Fibroblast of villous mesenchyme (primary cell): ENCODE measurements around the gene FSTL1. TPM values are rescaled to one million over a fixed set of nuclear protein-coding genes. Genes with fewer than 3 reads are reported as not detected.
A peak's percentile ranks its signal among the peaks of the same experiment; 100 is the strongest.

Experiments used
- DNase-seq: peaks from one replicate; pipeline ENCODE4 v3.0.0-alpha.2; 2010; ENCODE audit warnings: low read depth
- H3K4me3 ChIP-seq: 2 replicates; pipeline ENCODE4 v1.5.1; 2011; ENCODE audit warnings: low read depth, mild to moderate bottlenecking, low read length
- total RNA-seq: library from RNA; depleted of rRNA; stranded (reverse); fragments of >200 nt; gene quantifications from 2 replicates; pipeline ENCODE4 v1.2.3, GENCODE V29; 2012
- TF ChIP-seq, protein P1 (sequence below): IDR thresholded peaks from 2 replicates; pipeline ENCODE4 v1.5.1; 2012; ENCODE audit warnings: low read depth, mild to moderate bottlenecking, low read length; ENCODE audit not compliant: insufficient read depth

Gene FSTL1
- total RNA-seq, 1 donor: 1,795 TPM

- no peak for DNase-seq
- TF ChIP-seq, protein P1, sequence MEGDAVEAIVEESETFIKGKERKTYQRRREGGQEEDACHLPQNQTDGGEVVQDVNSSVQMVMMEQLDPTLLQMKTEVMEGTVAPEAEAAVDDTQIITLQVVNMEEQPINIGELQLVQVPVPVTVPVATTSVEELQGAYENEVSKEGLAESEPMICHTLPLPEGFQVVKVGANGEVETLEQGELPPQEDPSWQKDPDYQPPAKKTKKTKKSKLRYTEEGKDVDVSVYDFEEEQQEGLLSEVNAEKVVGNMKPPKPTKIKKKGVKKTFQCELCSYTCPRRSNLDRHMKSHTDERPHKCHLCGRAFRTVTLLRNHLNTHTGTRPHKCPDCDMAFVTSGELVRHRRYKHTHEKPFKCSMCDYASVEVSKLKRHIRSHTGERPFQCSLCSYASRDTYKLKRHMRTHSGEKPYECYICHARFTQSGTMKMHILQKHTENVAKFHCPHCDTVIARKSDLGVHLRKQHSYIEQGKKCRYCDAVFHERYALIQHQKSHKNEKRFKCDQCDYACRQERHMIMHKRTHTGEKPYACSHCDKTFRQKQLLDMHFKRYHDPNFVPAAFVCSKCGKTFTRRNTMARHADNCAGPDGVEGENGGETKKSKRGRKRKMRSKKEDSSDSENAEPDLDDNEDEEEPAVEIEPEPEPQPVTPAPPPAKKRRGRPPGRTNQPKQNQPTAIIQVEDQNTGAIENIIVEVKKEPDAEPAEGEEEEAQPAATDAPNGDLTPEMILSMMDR: peak; percentile 43
- H3K4me3 ChIP-seq: no peak overlapping the region
Observed at GRCh38 chr3:120442975-120443517, 7.7 kb downstream of the FSTL1 start.

DNA sequence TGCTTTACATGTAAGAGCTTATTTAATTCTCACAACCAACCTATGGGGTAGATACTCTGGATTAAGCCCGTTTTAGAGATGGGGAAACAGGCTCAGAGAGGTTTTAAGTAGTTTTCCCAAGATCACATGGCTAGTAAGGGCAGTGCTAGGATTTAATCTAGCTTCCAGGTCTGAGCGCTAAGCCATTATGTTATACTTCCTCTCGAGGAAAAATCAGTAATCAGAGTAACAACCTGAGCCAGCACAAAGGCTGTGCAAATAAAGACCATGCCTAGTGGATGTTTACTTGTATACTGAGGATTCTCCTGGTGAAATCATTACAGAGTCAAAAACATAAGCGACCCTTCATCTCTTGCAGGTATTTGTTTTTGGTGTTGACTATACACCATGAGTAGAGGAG is 9.0 kb downstream of the FSTL1 start:
- H3K4me3 ChIP-seq: no peak overlapping the region
- TF ChIP-seq, protein P1: no peak
- no peak for DNase-seq

DNA sequence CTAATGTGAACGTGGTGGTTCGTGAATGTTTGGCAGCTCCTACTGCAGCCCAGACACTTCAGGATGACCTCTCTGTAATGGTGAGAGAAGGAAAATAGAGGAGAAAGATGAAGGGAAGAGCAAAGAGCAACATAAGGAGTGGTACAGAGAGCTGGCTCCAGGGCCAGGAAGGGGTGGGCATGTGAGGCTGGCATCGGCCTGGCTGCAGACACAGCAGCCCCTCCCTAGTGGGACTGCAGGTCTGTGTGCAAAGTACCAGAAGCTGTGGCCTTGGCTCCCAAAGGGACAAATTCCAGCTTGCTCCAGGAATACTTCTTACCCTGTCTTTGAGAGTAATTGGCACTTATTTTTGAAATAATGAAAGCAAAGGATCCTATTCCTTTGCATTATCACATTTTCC is 10.0 kb downstream of the FSTL1 start:
- TF ChIP-seq, protein P1: no peak
- no peak overlapping the region for H3K4me3 ChIP-seq
- DNase-seq: no peak

DNA sequence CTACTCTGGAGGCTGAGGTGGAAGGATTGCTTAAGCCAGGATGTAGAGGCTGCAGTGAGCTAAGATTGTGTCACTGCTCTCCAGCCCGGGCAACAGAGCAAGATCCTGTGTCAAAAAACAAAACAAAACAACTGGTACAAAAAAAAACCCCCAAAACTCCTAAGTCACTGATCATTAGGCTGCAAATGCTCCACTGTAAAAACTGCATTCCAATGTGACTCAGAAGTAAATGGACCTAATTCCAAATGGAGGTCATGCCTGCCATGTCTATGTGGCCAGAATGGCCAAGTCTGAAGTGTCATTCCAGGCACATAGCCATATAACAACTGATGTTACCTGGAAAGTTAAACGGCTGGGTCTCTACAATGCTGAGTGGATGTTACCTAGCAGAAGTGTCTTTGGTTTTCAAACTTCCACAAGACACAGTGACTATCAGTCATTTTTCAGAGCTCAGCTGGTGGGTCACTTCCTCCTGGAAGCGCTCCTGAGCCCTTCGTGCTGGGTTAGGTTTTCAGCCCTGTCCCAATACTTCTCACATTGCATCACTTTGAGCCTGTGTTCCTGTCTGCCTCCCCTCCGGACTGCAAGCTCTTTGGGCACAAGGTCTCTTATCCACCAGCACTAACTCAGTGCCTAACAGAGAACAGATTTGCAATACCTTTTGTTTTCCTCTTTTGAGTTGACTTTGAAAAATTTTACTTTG is 10.6 kb downstream of the FSTL1 start:
- H3K4me3 ChIP-seq: no peak overlapping the region
- TF ChIP-seq, protein P1: no peak
- DNase-seq: no peak

DNA sequence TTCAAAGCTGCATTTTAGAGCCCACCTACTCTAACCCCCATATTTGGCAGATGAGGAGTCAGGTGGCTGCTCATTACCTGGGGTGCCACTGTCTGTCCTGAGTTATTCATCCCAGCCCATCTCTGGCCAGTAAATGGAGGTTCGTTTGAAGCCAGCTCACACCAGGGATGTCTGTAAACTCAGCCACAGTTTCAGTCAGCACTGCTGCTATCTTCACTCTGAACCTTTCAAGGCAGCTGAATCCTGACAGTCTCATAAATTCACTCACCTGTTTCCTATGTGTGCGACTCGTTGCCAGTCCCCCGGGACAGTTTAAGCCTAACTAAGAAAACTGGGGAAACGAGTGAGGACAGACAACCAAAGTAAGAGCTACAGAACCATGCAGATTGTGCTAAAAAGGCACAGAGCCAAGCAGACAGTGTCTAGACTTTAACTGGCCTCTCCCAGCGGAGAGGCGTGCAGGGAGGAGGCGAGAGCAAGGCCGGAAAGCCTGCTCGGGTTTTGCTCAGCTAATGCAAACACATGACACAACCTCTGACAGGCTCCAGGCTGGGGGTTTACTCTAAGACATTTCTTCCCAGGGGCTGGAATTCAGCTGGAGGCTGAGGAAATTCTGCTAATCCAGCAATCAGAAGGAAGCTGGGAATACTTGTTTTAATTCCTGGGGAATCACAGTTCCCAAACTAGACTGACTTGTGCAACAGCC is 12.0 kb downstream of the FSTL1 start:
- TF ChIP-seq, protein P1: no peak
- H3K4me3 ChIP-seq: no peak overlapping the region
- DNase-seq: peak; percentile 98

GRCh38 chr3:120438216-120438615 is 12.6 kb downstream of the FSTL1 start:
- no peak overlapping the region for H3K4me3 ChIP-seq
- DNase-seq: no peak
- TF ChIP-seq, protein P1: no peak
